ENCODE measurements around the gene SLC38A3.
"Not testable (repeated sequence)": the region's sequence is repeated elsewhere in the genome, so short reads cannot be mapped to it uniquely, and the experiment has no call there.

Gene SLC38A3

DNA sequence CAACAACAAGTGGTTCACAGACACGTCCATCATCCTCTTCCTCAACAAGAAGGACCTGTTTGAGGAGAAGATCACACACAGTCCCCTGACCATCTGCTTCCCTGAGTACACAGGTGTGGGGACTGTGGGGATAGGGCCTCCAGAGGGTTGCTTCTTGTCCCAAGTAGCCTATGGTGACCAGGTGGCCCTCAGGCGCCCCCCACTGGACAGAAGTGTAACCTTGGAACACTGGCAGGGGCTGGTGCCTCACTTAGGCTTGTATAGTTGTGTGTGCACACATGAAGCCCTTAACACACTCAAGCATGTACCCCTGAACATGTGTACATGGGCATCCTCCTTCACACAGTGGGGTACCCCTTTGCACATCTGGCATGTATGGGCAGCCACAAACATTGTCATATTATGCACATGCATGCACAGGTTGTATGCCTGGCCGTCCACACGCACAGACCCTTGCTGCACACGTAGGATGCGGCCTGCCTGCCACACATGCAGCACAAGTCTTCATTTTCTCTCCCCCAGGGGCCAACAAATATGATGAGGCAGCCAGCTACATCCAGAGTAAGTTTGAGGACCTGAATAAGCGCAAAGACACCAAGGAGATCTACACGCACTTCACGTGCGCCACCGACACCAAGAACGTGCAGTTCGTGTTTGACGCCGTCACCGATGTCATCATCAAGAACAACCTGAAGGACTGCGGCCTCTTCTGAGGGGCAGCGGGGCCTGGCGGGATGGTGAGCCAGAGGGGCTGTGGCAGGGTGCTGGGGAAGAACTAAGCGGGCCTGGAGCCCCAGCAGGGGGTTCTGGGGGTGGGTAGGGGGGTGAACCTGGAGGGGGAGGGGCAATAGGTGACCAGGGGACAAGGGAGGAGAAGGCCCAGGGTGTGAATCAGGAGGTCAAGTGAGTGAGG is 52.2 kb downstream of the SLC38A3 start:
- H3K36me3 ChIP-seq (ENCODE audit: insufficient read depth, low read length) = peaks cover 10% of the 10 kb centered on the region; the same call in 1 of the 2 replicates
- no peak for DNase-seq (ENCODE audit: low read depth, low spot score)
- no peak overlapping the region for H3K9ac ChIP-seq (ENCODE audit: insufficient read length)
- H3K9me3 ChIP-seq (ENCODE audit: low read depth, low read length) = no peaks in the 10 kb centered on the region
- H3K4me3 ChIP-seq = no peak overlapping the region
- no peak for TF ChIP-seq FOXP2 (optimal IDR thresholded peaks at IDR 0.05; ENCODE audit: control extremely low read depth, extremely low read length, insufficient read depth)
- no peak for TF ChIP-seq POLR2AphosphoS5 (IDR thresholded peaks at IDR 0.05; ENCODE audit: borderline replicate concordance, low read depth, low read length)
- TF ChIP-seq EZH2 (IDR thresholded peaks at IDR 0.05) = no peak
- no peak overlapping the region for H3K27ac ChIP-seq

DNA sequence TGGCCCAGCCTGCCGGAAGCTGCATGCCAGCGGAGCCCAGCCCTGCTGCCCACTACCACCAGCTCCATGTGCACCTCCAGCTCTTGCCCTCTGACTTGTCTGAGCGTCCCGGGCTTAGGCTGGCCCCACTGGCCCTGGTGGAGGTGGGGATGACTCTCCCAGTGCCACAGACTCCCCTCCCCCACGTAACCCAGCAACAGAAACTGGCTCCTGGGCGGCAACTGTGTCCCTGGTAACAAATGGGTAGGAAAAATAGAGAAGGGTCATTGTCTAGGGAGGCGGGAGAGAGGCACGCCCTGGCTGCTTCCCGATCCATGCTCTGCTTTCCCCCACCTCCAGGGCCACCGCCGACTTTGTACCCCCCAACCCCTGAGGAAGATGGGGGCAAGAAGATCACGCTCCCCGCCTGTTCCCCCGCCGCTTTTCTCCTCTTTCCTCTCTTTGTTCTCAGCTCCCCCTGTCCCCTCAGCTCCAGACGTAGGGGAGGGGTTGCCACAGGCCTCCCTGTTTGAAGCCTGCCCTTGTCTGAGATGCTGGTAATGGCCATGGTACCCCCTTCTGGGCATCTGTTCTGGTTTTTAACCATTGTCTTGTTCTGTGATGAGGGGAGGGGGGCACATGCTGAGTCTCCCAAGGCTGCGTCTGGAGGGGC is 53.1 kb downstream of the SLC38A3 start:
- TF ChIP-seq FOXP2 (optimal IDR thresholded peaks at IDR 0.05; ENCODE audit: control extremely low read depth, extremely low read length, insufficient read depth) = no peak
- TF ChIP-seq EZH2 (IDR thresholded peaks at IDR 0.05) = no peak
- TF ChIP-seq POLR2AphosphoS5 (IDR thresholded peaks at IDR 0.05; ENCODE audit: borderline replicate concordance, low read depth, low read length) = no peak
- Histone ChIP-seq H3K4me3 (no peak overlapping the region), H3K9me3 (ENCODE audit: low read depth, low read length) (no peaks in the 10 kb centered on the region), H3K9ac (ENCODE audit: insufficient read length) (no peak overlapping the region), H3K36me3 (ENCODE audit: insufficient read depth, low read length) (peaks cover 10% of the 10 kb centered on the region; the same call in 1 of the 2 replicates), H3K27ac (no peak overlapping the region)
- no peak for DNase-seq (ENCODE audit: low read depth, low spot score)

DNA sequence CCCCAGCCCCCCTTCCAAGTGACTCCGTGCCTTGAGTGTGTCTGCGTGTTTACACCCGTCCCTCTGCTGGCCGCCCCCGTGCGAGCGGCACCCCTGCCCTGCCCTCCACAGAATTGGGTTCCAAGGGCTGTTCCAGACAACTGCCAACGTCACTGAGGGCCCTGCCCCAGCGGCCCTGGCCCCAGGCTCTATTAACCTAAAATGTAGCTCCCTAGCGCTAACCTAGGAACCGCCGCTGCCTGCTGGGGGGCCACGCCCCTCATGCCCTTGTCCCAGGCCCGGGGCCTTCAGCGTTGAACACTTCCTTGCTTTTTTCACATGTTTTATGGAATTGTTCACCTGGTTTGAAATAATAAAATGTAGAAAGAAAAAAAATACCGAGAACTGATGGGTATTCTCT is 53.9 kb downstream of the SLC38A3 start:
- no peak overlapping the region for H3K4me3 ChIP-seq
- no peak overlapping the region; the same call in 1 of the 2 replicates for H3K27ac ChIP-seq
- H3K9me3 ChIP-seq (ENCODE audit: low read depth, low read length) = no peaks in the 10 kb centered on the region
- no peak for DNase-seq (ENCODE audit: low read depth, low spot score)
- no peak overlapping the region for H3K9ac ChIP-seq (ENCODE audit: insufficient read length)
- peaks cover 10% of the 10 kb centered on the region; the same call in 1 of the 2 replicates for H3K36me3 ChIP-seq (ENCODE audit: insufficient read depth, low read length)
- TF ChIP-seq EZH2 (IDR thresholded peaks at IDR 0.05) (no peak), FOXP2 (optimal IDR thresholded peaks at IDR 0.05; ENCODE audit: control extremely low read depth, extremely low read length, insufficient read depth) (no peak), POLR2AphosphoS5 (IDR thresholded peaks at IDR 0.05; ENCODE audit: borderline replicate concordance, low read depth, low read length) (no peak)

DNA sequence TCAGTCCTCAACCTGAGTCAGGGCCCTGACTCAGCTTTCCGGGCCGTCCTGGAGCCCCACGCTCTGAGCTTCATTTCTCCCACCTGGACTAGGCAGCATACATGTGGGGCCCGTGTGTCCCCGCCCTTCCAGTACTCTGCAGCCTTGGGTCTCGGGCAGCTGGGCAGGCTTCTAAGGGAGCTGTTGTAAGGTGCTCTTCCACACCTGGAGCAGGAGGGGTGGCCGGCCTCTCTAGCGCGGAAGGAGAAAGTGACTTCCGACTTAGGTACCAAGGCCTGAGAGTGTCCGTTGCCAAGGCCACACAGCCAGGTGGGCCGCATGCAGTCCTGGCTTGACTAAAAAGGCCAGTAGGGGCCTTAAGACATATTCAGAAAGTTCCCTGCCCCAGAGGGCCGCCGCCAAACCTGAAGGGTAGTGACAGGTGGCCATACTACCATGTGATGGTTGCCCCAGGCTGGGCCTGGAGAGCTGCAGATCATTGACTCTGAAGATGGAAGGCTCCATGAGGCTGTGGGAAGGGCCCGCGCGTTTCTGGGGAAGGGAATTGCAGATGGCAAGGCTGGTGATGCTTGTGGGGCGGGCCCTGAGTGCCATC is 54.5 kb downstream of the SLC38A3 start:
- Histone ChIP-seq H3K36me3 (ENCODE audit: insufficient read depth, low read length) (peaks cover 10% of the 10 kb centered on the region; the same call in 1 of the 2 replicates), H3K9me3 (ENCODE audit: low read depth, low read length) (no peaks in the 10 kb centered on the region), H3K9ac (ENCODE audit: insufficient read length) (no peak overlapping the region), H3K4me3 (peak overlapping the region; percentile 76), H3K27ac (no peak overlapping the region)
- no peak for TF ChIP-seq EZH2 (IDR thresholded peaks at IDR 0.05)
- TF ChIP-seq FOXP2 (optimal IDR thresholded peaks at IDR 0.05; ENCODE audit: control extremely low read depth, extremely low read length, insufficient read depth) = no peak
- no peak for TF ChIP-seq POLR2AphosphoS5 (IDR thresholded peaks at IDR 0.05; ENCODE audit: borderline replicate concordance, low read depth, low read length)
- no peak for DNase-seq (ENCODE audit: low read depth, low spot score)

DNA sequence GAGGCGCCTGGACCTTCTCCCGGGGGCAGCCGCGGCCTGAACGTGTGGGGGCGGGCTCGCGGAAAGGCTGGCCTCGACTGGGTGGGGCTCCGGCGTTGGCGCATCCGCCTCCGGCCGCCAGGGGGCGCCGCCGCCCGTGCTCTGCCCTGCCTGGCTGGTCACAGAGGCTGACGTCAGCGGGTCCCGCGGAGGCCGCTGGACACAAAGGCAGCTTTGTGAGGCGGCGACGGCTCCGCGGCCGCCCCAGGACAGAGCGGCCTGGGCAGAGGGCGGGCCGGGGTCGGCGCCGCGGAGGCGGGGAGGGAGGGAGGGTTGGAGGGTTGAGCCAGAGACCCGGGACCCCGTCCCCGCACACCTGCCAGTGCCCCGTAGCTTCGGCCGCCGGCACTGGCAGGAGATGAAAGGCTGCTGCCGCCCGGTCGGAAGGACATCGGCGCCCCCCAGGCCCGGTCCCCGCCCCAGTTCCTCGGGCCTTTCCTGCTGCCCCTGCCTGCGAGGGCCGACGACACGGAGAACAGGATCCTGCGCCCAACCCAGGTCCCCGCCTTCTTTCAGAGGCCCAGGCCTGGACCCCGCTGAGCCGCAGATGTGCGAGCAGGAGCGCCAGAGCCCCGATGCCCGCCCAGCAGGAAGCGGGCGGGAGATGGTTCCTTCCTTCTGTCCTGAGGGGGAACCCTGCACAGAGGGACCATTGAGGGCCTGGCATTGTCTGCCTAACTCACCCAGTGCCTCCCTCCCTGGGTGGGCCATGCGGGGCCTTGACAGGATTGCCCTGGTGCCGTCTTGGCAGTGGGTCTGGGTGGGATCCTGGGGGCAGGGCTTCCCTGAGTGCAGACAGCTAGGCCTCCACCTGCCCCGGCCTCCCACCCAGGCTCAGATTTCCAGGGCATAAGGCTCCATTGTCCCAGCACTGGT is 55.2 kb downstream of the SLC38A3 start:
- peak overlapping the region; percentile 78 for H3K9ac ChIP-seq (ENCODE audit: insufficient read length)
- H3K36me3 ChIP-seq (ENCODE audit: insufficient read depth, low read length) = peaks cover 10% of the 10 kb centered on the region; the same call in 1 of the 2 replicates
- H3K4me3 ChIP-seq = peak overlapping the region; percentile 76
- TF ChIP-seq FOXP2 (optimal IDR thresholded peaks at IDR 0.05; ENCODE audit: control extremely low read depth, extremely low read length, insufficient read depth) = no peak
- no peak for TF ChIP-seq EZH2 (IDR thresholded peaks at IDR 0.05)
- no peak; the same call in 1 of the 2 replicates for TF ChIP-seq POLR2AphosphoS5 (IDR thresholded peaks at IDR 0.05; ENCODE audit: borderline replicate concordance, low read depth, low read length)
- no peak for DNase-seq (ENCODE audit: low read depth, low spot score)
- H3K27ac ChIP-seq = no peak overlapping the region
- H3K9me3 ChIP-seq (ENCODE audit: low read depth, low read length) = no peaks in the 10 kb centered on the region

DNA sequence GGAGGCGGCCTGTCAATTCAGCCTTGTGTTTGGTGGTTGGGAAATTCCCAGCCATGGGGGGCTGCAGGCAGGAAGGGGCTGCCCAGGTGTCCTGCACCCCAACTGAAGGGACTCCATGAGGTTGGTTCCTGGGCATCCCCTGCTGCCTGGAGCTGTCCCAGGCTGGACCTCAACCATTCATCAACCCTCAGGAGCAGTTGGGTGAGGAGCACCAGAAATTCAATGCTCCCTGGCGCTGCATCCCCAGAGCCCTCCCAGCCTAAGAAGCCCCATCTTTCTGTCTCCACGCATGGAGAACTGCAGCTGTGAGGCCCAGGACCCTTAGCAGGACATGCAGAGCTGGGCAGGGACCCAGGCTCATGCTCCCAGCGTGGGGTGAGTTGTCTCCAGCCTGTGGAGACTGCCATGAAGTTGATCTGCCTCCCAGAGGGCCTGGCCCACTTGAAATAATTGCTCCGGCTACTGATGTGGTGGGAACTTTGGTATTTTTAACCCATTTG is 55.9 kb downstream of the SLC38A3 start:
- no peaks in the 10 kb centered on the region for H3K9me3 ChIP-seq (ENCODE audit: low read depth, low read length)
- no peak for TF ChIP-seq POLR2AphosphoS5 (IDR thresholded peaks at IDR 0.05; ENCODE audit: borderline replicate concordance, low read depth, low read length)
- TF ChIP-seq FOXP2 (optimal IDR thresholded peaks at IDR 0.05; ENCODE audit: control extremely low read depth, extremely low read length, insufficient read depth) = no peak
- TF ChIP-seq EZH2 (IDR thresholded peaks at IDR 0.05) = no peak
- H3K27ac ChIP-seq = no peak overlapping the region
- H3K9ac ChIP-seq (ENCODE audit: insufficient read length) = peak overlapping the region; percentile 78
- DNase-seq (ENCODE audit: low read depth, low spot score) = no peak
- peaks cover 10% of the 10 kb centered on the region; the same call in 1 of the 2 replicates for H3K36me3 ChIP-seq (ENCODE audit: insufficient read depth, low read length)
- H3K4me3 ChIP-seq = peak overlapping the region; percentile 76

DNA sequence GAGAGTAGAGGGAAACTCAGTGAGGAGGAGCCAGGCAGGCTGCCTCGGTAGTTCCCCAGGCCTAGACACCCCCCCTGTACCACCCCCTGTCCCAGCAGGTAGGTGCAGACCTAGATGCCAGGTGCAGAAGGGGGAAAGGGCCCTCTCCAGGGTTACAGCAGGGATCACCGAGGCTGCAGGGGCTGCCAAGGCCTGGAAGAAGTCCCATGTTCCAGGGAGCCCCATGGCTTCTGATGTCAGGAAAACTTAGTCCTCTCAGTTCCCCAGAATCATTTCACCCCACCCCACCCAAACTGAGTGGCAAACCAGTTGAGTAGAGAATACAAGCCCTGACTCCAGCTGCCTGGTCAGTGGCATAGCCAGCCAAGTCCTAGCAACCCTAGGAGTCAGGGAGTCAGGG is 56.4 kb downstream of the SLC38A3 start:
- Histone ChIP-seq H3K9ac (ENCODE audit: insufficient read length) (no peak overlapping the region), H3K9me3 (ENCODE audit: low read depth, low read length) (no peaks in the 10 kb centered on the region), H3K36me3 (ENCODE audit: insufficient read depth, low read length) (peaks cover 10% of the 10 kb centered on the region; the same call in 1 of the 2 replicates), H3K4me3 (no peak overlapping the region), H3K27ac (no peak overlapping the region)
- TF ChIP-seq FOXP2 (optimal IDR thresholded peaks at IDR 0.05; ENCODE audit: control extremely low read depth, extremely low read length, insufficient read depth) = no peak
- no peak for TF ChIP-seq EZH2 (IDR thresholded peaks at IDR 0.05)
- TF ChIP-seq POLR2AphosphoS5 (IDR thresholded peaks at IDR 0.05; ENCODE audit: borderline replicate concordance, low read depth, low read length) = no peak
- DNase-seq (ENCODE audit: low read depth, low spot score) = no peak

DNA sequence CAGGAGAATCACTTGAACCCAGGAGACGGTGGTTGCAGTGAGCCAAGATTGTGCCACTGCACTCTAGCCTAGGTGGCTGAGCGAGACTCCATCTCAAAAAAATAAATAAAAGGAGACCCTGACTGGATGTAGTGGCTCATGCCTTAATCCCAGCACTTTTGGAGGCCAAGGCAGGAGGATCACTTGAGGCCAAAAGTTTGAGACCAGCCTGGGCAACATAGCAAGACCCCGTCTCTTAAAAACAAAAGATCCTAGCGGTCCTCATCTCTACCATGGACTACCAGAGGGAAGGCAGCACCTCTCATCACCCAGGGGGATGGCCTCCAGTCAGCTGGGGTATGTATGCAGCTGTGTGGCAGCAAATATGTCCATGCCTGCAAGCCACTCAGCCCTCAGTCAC is 57.1 kb downstream of the SLC38A3 start:
- not testable (repeated sequence) for H3K9me3 ChIP-seq (ENCODE audit: low read depth, low read length); DNase-seq (ENCODE audit: low read depth, low spot score); H3K36me3 ChIP-seq (ENCODE audit: insufficient read depth, low read length); H3K27ac ChIP-seq; H3K4me3 ChIP-seq; H3K9ac ChIP-seq (ENCODE audit: insufficient read length)
